Measurements from ENCODE around the gene GC.
"Not testable (repeated sequence)": the region's sequence is repeated elsewhere in the genome, so short reads cannot be mapped to it uniquely, and the experiment has no call there.

Gene GC

GRCh38 chr4:71783972-71784371 lies at the start of gene GC:
Gene GC, minus strand, starts transcription at chr4:71784079. Its CDS starts 61 bp downstream, at chr4:71784018.
- DNase-seq: no peak

GRCh38 chr4:71833232-71833900 lies 49.5 kb upstream of the GC start:
- no peak for DNase-seq

- no peak for DNase-seq
These were observed 48.2 kb upstream of the GC start for GRCh38 chr4:71832049-71832448.

- DNase-seq: no peak
These were observed 46.8 kb upstream of the GC start for GRCh38 chr4:71830497-71831190.

GRCh38 chr4:71828470-71828869 lies 44.6 kb upstream of the GC start:
- DNase-seq: no peak

GRCh38 chr4:71827826-71828225 lies 43.9 kb upstream of the GC start:
- DNase-seq: no peak

GRCh38 chr4:71816676-71817303 lies 32.9 kb upstream of the GC start:
- no peak for DNase-seq

GRCh38 chr4:71814433-71814832 lies 30.6 kb upstream of the GC start:
- DNase-seq: no peak

GRCh38 chr4:71809805-71810204 lies 25.9 kb upstream of the GC start:
- DNase-seq: not testable (repeated sequence)

- no peak for DNase-seq
These were observed 23.6 kb upstream of the GC start for GRCh38 chr4:71807469-71807868.

- DNase-seq: not testable (repeated sequence)
These were observed 21.4 kb upstream of the GC start for GRCh38 chr4:71805230-71805629.

GRCh38 chr4:71804017-71804697 lies 20.3 kb upstream of the GC start:
- DNase-seq: not testable (repeated sequence)

GRCh38 chr4:71785959-71786358 lies 2.1 kb upstream of the GC start:
- no peak for DNase-seq

- DNase-seq: no peak
These were observed 804 bp upstream of the GC start for GRCh38 chr4:71784569-71785197.

- no peak for DNase-seq
These were observed 6.0 kb downstream of the GC start for GRCh38 chr4:71777891-71778290.

GRCh38 chr4:71775449-71775848 lies 8.4 kb downstream of the GC start:
- no peak for DNase-seq

- no peak for DNase-seq
These were observed 9.7 kb downstream of the GC start for GRCh38 chr4:71774136-71774535.

GRCh38 chr4:71773004-71773403 lies 10.9 kb downstream of the GC start:
- DNase-seq: no peak

- DNase-seq: no peak
These were observed 11.3 kb downstream of the GC start for GRCh38 chr4:71772592-71772991.

- no peak for DNase-seq
These were observed 12.3 kb downstream of the GC start for GRCh38 chr4:71771613-71772012.

GRCh38 chr4:71769434-71769833 lies 14.4 kb downstream of the GC start:
- no peak for DNase-seq

GRCh38 chr4:71768123-71768522 lies 15.8 kb downstream of the GC start:
- DNase-seq: no peak

- DNase-seq: no peak
These were observed 18.0 kb downstream of the GC start for GRCh38 chr4:71765821-71766383.
